ENCODE data around the gene CCDC106. TPM values are rescaled to one million over a fixed set of nuclear protein-coding genes. Genes with fewer than 3 reads are reported as not detected.

CCDC106 gene
- total RNA-seq, 1 donor from 2014 or later, result 9.4 TPM

DNA sequence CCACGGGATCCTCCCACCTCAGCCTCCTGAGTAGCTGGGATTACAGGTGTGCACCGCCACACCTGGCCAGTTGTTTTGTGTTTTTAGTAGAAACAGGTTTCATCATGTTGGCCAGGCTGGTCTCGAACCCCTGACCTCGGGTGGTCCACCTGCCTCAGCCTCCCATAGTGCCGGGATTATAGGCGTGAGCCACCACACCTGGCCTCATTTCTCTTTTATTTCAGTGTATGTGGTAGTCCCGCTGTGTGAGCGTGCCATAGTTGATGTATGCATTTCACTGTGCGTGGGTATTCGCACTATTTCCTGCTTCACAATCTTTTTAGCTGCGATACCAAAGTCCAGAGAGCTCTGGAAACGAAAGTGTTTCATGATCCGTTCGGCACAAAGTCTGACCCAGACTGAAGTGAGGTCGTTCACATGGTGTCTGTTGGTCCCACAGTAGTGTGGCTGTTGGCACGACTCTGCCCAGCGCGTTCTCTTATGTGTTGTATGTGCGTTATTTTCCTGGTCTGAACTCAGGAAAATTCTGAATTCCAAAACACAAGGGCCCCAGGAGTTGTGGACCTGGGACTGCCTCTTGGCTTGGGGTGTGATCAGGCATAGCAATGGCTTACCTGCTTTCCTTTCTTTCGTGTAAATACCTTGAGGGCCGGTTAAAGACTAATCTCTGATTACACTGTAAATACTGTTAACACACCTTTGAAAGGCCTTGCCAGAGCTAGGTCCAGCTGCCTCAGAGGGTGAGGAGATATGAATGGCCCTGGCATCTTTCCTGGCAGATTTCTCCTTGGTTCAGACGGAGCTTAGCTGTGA lies 35.6 kb downstream of the CCDC106 start:
- no peak for DNase-seq (ENCODE audit: low spot score)

DNA sequence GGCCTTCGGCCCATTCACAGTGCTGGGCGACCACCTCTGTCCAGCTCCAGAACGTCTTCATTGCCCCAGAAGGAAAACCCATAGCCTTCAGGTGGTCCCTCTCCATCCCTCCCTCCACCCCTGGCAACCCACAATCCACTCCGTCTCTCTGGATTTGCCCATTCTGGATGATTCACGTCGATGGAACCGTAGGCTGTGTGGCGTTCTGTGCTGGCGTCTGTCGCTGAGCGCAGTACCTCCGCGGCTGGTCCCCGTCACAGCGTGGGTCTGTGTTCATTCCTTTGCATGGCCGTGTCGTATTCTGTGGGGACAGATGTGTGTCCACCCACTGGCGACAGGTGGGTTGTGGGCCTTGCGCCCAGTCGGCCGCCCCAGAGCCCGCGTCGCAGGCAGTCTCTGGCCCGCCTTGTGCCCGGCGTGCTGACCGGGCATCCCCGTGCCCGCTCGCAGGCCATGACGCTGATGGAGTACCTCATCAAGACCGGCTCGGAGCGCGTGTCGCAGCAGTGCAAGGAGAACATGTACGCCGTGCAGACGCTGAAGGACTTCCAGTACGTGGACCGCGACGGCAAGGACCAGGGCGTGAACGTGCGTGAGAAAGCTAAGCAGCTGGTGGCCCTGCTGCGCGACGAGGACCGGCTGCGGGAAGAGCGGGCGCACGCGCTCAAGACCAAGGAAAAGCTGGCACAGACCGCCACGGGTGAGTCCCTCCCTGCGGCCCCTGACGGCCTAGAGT lies 37.1 kb downstream of the CCDC106 start:
- DNase-seq (ENCODE audit: low spot score), result no peak

DNA sequence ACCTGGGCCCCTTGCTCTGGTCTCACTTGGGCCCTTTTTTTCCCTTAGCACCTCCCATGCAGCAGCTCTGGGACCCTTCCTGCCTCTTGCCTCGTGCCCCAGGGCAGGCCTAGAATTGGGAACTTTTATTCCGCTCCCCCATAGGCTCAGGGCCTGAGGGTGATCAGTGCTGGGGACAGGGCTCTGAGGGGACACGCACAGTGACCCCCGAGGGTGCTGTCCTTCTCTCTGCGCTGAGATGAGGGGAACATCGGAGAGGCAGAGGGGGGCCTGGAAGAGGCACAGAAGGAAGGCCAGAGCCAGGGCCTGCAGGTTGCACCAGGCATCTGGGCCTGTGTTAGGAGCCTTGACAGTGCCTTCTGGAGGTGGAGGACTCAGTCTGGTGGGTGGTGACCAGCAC lies 37.8 kb downstream of the CCDC106 start:
- DNase-seq (ENCODE audit: low spot score), result no peak

DNA sequence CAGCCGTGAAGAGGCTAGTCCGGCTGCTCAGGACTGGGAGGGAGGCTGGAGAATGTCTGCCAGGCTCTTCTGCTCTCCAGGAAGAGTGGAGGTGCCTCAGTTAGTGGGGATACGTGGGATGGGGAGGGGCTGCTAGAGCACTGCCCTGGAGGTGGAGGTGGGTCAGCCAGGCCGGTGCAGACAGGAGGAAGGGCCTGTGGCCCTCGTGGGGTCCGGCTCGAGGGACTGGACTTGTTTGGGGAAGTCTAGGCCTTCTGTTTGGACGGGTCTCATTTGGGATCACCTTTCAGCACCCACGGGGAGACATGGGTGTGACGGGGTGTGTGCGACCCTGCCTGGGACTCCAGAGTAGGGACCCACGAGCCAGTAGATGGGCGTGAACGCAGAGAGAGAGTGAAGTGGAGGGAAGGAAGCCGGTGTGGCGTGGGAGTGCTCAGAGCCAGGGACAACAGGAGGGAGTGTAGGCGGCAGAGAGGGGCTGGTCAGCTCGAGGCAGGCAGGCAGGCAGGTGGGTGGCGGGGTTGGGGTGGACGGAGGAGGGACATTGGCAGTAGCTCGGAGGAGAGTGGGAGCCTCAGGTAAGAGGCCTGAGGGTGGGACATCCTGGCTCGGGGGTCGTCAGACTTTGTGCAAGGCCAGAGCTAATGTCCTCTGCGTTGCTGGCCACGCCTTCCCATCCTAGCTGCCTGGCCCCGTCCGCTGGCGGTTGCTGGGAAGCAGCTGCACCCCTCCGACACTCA lies 38.5 kb downstream of the CCDC106 start:
- DNase-seq (ENCODE audit: low spot score), result no peak

DNA sequence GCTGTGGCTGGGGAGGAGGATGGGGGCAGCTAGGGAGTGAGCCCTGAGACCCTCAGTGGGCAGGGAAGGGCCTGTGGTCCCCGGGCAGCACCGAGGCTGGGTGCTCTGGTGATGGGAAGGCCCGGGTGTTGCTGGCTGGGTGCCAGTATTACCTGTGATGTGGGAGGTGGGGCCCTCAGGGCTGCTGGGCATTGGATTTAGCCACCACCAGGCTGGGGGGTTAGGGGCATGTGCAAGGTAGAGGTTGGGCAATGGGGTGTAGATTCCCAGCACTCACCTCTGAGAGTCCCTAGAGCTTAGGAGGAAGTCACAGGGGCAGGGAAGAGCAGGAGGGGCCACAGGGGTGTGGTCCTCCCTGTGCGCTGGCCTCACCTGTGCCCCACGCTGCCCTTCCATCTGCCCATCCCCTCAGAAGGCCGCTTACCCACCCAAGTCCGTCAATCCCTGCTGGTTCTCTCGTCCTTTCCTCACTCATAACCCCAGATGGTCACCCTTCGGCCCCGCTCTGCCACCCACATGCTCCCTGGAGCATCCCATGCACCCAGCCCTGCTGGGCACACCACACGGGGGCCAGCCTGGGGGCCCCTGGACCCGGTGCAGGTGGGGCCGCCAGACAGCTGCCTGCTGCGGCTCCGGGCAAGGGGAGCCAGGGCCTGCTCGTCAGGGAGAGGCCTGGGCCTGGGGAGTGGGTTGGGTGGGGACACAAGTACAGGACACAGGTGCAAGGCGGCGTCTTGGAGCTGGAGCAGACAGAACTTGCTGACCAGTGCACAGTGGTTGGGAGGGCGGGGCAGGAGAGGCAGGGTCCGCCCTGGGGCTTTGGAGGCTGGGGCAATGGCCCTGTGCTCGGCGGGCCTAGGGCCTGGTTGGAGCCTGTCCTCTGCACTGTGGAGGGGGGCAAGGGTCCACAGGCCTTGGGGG lies 39.5 kb downstream of the CCDC106 start:
- DNase-seq (ENCODE audit: low spot score), result no peak

DNA sequence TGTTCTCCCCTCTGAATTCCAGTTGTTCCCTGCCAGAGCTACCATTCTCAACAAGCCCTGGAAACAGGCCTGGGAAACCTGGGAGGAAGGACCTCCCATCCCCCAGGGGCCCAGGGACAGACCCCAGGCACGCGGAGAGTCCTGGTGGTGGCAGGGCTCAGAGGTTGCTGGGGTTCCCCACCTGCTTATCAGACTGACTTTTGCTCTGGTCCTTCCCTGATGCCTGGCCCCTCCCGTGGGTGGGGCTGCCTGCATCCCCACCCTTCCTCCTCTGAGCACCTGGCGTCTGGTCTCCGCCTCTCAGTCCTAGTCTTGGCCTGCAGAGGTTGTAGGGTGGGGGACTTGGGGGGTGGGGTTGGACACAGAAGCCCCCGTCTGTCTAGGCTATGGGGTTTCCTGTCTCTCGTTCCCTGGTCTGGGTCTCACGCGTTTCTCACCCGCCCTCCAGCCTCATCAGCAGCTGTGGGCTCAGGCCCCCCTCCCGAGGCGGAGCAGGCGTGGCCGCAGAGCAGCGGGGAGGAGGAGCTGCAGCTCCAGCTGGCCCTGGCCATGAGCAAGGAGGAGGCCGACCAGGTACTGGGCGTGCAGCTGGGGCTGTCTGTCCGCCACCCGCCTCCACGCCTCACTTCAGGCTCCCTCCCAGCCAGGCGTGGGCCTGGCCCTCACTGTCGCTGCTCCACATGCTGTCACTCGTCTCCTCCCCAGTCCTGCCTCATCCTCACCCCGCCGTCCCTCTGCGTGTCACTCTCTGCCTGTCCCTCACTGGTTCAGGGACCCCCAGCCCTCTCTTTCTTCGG lies 40.6 kb downstream of the CCDC106 start:
- DNase-seq (ENCODE audit: low spot score), result no peak

DNA sequence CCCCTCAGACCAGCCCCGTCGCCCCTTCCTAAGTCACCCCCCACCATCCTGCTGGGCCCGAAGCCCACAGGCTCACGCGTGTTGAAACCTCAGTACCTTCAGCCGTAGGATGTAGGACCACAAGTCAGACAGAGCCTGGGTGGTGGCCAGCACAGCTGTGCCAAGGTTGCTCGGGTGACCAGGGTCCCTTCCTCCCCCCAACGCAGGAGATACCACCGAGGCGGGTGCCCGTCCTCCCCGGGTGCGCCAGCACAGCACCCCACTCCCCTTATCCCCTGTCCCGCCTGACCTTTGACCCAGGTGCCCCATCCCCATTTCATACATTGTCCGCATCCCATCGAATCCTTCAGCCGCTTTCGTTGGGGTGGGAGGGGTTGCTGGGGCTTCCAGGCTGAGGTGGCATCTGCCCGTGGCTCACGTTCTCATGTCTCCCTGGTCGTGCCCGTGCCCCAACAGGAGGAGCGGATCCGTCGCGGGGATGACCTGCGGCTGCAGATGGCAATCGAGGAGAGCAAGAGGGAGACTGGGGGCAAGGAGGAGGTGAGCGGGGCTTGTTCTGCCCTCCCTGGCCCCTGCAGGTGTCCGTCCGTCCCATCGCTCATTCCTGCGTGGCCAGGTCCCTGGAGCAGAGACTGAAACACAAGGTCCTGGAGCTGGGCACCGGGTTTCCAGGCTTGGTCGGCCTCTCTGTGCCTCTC lies 41.5 kb downstream of the CCDC106 start:
- DNase-seq (ENCODE audit: low spot score), result no peak

DNA sequence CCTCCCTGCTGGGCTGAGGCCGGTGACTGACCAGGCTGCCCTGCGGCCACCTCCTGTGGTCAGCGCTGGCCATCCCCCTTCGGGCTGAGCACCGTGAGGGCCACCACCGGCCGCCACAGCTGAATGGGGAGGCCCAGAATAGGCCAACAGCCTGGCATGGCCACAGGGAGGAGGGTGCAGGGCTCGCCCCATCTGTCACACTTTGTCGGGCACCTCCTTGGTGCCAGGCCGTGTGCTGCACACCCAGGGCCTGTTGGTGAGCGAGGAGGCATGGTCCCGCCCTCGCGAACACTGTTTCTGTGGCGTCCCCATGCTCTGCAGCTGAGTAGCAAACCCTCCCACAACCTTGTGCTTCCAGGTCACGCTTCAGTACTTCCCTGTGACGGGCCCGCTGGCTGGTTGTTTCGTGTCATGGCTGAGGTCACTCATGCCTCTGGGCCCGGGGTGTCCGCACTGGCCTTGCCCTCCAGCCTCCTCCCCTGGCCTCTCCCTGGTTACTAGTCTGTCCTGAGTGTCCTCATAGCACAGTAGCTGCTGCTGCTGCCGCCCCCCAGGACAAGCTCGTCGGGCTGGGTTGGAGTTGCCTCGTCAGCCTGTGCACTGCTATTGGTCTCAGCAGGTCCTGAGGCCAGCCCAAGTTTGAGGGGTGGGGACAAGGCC lies 42.2 kb downstream of the CCDC106 start:
- DNase-seq (ENCODE audit: low spot score), result no peak

DNA sequence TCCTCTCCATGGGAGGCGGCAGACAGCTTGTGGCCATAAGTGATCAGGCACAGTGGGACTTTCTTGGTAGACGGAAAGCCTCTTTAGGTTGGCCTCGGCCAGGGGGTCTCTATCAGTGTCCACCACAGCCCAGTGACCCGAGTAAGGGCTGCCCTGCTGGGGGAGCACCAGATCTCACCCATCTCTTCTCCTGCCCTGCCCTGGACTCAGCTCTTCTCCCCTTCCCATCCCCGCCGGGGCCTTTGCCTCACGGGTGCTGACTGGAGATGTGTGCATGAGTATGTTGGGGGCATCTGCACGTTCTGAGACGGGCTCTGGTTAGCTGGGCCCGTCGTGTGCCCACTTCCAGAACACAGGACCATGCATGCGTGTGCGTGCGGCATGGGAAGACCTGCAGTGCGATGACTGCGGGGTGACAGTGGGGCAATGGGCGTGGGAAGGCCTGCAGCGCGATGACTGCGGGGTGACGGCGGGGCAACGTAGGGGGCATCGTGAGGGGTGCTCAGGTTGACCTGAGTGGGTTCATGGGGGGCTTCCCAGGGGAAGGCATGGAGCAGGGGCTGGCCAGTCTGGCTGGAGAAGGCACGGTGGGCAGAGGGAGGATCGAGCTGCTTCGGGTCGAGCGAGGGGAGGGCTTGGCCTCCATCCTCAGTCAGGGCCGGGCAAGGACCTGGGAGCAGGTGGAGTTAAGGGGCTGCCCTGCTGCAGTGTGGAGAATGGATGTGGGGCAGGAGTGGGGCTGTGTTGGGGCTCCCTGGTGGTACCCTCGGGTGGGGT lies 42.9 kb downstream of the CCDC106 start:
- DNase-seq (ENCODE audit: low spot score), result no peak

DNA sequence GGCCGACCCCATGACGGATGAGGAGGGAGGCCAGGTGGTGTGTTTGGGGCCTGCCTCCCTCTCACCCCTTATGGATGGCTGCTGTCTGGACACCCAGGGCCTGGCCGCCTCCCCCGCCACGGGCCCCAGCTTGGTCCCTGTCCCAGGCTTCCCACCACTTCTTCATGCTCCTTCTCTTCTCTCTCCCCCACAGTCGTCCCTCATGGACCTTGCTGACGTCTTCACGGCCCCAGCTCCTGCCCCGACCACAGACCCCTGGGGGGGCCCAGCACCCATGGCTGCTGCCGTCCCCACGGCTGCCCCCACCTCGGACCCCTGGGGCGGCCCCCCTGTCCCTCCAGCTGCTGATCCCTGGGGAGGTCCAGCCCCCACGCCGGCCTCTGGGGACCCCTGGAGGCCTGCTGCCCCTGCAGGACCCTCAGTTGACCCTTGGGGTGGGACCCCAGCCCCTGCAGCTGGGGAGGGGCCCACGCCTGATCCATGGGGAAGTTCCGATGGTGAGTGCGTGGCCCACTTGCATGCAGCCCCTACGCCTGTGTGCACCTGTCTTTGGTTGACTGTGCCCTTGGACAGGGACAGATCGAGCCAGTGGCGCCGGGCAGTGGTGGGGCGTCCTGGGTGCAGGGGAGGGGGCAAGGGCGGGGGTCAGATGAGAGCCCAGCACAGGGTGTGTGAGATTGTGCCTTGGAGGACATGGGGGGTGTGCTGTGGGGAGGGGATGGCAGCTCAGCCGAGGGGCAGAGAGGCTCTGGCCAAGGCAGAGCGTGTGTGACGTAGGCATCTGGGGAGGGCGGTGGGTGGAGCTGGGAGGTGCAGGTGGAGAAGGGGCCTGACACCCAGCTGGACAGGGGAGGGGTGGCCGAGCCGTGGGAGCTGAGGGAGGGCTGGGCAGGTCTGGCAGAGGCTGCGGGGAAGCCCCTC lies 43.8 kb downstream of the CCDC106 start:
- DNase-seq (ENCODE audit: low spot score), result no peak

DNA sequence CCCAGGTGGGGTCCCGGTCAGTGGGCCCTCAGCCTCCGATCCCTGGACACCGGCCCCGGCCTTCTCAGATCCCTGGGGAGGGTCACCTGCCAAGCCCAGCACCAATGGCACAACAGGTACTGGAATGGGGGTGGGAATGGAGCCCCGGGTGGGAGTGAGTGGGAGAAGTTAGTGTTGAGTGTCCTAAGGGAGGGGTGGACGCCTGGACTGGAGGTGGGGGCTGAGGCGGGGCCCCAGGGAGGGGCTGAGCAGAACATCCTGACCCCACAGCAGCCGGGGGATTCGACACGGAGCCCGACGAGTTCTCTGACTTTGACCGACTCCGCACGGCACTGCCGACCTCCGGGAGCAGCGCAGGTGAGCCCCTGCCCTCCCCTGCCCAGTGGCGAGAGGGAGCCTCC lies 44.7 kb downstream of the CCDC106 start:
- DNase-seq (ENCODE audit: low spot score), result no peak

DNA sequence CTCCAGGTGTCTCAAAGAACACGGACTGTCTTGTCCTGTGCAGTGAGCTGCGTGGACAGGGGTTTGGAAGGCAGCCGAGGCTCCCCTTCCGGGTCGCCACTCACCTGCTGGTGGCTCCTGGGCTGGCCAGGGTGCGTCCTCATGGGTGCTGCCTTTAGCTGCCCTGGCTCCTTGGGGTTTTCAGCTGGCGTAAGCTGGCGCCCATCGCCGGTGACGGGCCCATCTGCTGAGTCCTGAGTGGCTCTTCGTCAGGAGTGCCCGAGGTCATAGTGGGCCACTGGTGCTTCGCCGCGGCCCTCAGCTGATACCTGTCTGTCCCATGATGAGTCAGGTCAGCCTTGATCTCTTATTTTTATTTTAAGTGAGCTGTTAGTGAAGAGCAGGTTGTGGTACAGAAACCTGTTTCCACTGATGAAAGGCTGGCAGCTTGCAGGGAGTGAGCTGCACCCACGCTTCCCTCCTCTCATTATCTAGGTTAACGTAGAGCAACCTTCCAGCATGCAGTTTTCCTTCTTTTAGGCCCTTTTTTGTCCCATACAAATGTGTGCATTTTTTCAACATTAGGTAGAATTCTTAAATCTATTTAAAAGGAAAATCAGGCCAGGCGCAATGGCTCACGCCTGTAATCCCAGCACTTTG lies 45.4 kb downstream of the CCDC106 start:
- no peak for DNase-seq (ENCODE audit: low spot score)

DNA sequence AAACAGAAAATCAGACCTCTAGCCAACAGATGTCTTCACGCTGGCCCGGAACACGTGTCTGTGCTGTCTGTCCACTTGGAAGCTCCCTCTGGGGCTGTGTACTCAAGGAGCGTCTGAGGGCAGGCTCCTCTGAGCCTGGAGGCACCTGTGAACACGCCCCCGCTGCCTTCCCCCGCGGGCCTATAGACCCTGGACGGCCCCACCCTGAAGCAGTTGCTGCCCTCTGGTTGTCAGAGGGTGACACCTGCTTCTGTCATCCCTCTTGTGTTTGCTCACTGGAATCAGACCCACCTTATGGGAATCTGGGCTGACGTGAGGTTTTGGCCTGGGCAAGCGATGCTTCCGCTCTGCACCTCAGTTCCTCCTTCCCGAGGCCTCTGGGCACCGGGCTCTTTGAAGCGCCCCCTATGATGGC lies 46.2 kb downstream of the CCDC106 start:
- no peak for DNase-seq (ENCODE audit: low spot score)

DNA sequence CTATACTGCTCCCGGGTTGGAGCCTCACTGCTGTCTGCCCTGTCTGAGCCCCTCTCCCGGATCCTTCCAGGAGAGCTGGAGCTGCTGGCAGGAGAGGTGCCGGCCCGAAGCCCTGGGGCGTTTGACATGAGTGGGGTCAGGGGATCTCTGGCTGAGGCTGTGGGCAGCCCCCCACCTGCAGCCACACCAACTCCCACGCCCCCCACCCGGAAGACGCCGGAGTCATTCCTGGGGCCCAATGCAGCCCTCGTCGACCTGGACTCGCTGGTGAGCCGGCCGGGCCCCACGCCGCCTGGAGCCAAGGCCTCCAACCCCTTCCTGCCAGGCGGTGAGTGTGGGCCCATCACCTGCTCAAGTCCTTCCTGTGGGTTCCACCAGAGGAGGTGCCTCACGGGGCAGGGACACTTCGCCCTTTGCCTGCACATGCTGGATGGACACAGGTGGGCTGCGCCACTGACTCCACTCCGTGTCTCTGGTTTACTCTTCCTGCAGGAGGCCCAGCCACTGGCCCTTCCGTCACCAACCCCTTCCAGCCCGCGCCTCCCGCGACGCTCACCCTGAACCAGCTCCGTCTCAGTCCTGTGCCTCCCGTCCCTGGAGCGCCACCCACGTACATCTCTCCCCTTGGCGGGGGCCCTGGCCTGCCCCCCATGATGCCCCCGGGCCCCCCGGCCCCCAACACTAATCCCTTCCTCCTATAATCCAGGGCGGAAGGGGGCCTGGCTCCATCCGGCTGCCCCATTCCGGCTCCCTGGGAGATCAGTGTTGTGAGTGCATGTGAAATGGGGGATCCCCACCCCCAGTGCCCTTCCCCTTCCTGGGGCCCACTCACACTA lies 46.9 kb downstream of the CCDC106 start:
- DNase-seq (ENCODE audit: low spot score), result no peak

DNA sequence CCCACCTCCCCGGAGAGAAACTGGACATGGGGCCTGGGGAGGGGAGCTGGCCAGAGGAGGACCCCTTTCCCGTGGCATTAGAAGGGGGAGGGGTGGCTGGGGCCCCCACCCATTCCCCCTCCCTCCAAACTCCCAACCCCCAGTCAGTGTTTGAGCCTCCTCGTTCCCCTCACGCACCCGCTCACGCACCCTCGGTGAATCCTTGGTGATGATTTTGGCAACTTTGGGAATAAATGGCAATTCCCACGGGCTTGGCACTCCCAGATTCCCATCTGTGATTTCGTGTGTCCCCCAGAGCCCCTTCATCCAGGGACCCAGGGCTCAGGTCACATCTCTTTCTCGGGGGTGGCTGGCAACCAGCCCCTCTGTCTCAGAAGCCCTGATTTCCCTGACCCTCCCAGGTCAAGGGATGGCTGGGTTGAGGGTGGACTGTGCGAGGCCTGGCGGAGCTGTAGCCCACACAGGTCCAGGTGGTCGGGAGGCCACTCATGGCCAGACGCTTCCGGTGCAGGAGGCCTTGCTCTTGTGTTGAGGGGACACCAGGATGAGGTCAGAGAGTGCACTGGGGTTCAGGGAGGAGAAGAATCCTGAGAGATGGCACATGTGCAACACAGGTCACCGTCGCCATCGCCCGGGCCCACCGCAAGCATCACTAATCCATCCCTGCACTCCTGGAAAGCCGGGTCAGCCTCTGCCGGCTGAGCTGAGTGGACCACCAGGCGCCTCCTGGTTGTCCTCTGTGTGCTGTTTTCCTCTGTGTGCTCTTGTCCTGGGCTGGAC lies 47.7 kb downstream of the CCDC106 start:
- DNase-seq (ENCODE audit: low spot score), result no peak
